Measurements from ENCODE around the gene SCUBE3.

SCUBE3 gene

DNA sequence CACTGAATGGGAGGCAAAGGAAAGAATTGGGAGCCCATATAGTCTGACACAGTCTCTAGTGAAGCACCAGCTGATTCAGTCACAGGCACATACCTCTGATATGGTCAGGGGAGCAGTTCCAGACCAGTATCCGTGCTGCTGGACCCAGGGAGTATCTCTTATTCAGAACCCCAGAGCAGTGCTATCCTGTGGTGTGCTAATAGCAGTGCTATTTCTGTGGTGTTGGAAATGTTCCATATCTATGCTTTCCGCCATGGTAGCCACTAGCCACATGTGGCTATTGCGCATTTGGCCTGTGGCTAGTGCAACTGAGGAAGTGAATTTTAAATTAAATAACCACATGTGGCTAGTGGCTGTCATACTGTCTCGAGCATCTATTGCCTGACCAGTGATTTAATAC, 11.0 kb downstream of the SCUBE3 start:
- no peak overlapping the region for H3K27ac ChIP-seq
- DNase-seq (ENCODE audit: low spot score): no peak
- no peak overlapping the region for H3K4me3 ChIP-seq
- TF ChIP-seq, protein P1, sequence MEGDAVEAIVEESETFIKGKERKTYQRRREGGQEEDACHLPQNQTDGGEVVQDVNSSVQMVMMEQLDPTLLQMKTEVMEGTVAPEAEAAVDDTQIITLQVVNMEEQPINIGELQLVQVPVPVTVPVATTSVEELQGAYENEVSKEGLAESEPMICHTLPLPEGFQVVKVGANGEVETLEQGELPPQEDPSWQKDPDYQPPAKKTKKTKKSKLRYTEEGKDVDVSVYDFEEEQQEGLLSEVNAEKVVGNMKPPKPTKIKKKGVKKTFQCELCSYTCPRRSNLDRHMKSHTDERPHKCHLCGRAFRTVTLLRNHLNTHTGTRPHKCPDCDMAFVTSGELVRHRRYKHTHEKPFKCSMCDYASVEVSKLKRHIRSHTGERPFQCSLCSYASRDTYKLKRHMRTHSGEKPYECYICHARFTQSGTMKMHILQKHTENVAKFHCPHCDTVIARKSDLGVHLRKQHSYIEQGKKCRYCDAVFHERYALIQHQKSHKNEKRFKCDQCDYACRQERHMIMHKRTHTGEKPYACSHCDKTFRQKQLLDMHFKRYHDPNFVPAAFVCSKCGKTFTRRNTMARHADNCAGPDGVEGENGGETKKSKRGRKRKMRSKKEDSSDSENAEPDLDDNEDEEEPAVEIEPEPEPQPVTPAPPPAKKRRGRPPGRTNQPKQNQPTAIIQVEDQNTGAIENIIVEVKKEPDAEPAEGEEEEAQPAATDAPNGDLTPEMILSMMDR (IDR thresholded peaks at IDR 0.05): no peak

DNA sequence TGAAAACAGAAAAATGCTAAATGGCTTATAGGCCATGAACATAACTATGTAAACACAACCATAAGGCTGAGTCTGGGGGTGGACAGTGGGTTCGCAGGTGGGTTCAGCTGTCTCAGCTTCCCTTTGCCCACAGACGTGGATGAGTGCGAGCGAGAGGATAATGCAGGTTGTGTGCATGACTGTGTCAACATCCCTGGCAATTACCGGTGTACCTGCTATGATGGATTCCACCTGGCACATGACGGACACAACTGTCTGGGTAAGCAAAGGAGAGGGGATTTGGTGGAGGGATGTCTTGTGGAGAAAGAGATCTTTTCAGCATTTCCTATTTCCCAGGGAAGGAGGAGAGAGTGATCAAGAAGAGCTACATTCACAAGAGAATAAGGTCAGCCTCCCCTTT, 14.7 kb downstream of the SCUBE3 start:
- TF ChIP-seq, protein P1 (IDR thresholded peaks at IDR 0.05): no peak
- no peak overlapping the region for H3K4me3 ChIP-seq
- H3K27ac ChIP-seq: no peak overlapping the region
- DNase-seq (ENCODE audit: low spot score): no peak

DNA sequence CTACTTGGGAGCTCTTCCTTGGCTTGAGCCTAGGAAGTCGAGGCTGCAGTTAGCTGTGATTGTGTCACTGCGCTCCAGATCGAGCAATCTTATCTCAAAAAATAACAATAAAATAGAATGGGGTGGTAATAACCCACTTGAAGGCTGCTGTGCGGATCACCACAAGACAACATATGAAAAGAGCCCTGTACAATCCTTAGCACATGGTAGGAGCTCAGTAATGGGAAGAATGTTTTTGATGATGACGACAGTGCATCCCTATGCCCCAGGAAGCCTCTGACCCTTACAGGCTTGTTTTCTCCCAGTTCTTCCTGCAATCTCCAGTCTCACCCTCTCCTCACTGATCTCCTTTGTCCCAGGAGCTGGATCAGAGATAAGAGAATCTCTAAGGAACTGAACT, 15.5 kb downstream of the SCUBE3 start:
- no peak for DNase-seq (ENCODE audit: low spot score)
- TF ChIP-seq, protein P1 (IDR thresholded peaks at IDR 0.05): no peak
- Histone ChIP-seq H3K27ac (no peak overlapping the region), H3K4me3 (no peak overlapping the region)

DNA sequence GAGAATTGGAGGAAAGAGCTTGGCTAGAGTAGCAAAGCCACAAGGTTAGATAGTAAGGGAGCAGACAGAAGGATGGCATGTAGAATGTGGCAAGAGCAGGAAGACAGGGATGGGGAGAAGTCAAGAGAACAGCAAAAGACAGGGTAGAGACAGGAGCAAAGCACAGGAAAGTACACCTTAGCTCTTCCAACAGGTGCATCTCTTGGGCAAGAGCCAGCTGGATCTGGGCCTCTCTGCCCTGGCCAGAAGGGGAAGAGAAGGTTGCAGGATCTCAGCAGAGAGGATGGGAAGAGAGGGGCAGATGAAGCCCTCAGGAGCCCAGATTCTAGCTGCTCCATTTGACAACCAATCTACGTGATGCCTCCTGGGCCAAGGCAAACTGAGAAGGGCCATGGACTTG, 16.7 kb downstream of the SCUBE3 start:
- Histone ChIP-seq H3K4me3 (no peak overlapping the region), H3K27ac (peak overlapping the region; percentile 42 to 54)
- TF ChIP-seq, protein P1 (IDR thresholded peaks at IDR 0.05): no peak
- no peak for DNase-seq (ENCODE audit: low spot score)

DNA sequence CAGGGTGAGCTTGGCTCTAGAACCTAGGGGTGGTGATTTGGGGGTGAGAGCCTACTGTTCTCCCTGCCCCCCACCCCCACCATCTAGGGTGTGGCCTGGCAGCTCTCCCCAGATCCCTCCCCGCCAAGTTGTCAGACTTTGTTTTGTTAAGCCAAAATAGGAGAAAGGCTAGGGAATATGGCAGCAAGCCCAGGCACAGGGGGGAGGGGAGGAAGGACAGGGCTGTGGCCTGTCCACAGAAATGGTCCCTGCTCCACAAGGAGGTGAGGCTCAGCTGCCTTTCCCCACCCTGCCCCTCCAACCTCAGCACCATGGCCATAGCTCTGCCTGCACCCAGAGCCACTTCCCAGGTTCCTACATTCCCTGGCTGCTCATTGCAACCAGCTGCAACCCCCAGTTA, 17.2 kb downstream of the SCUBE3 start:
- H3K27ac ChIP-seq: peak overlapping the region; percentile 42 to 54
- no peak for DNase-seq (ENCODE audit: low spot score)
- H3K4me3 ChIP-seq: no peak overlapping the region
- TF ChIP-seq, protein P1 (IDR thresholded peaks at IDR 0.05): no peak

DNA sequence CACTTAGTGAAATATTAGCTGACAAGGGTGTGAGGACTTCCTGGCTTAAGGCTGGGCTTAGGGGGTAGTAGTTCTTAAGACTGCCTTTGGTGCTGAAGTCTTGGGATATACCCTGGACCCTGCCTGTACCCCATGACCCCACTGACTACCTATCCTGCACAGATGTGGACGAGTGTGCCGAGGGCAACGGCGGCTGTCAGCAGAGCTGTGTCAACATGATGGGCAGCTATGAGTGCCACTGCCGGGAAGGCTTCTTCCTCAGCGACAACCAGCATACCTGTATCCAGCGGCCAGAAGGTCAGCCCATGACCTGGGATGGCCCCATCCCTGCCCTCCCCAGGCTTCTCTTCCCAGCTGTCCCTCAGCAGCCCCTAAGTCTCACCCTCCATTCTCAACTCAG, 17.8 kb downstream of the SCUBE3 start:
- Histone ChIP-seq H3K4me3 (no peak overlapping the region), H3K27ac (peak overlapping the region; percentile 7 to 54)
- TF ChIP-seq, protein P1 (IDR thresholded peaks at IDR 0.05): no peak
- no peak for DNase-seq (ENCODE audit: low spot score)

DNA sequence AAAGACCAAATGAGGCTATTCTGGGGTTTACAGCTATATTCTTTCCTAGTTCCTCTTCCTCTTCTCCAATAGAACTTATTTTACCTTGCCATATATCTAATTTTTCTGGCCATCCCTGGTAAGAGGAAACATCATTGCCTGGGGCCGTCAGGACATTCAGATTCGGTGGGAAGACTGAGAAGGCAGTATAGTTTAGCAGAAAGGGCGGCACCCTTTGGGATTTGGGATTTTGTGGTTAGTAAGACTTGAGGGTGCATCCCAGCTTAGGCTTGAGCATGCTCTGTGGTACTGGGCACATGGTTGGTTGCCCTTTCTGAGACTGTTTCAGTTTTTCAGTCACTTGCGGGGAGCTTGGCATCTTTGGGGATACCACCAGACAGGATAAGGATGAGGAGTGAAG, 21.1 kb downstream of the SCUBE3 start:
- Histone ChIP-seq H3K27ac (no peak overlapping the region), H3K4me3 (no peak overlapping the region)

More for the DNA sequence above, 21.1 kb downstream of the SCUBE3 start:
- TF ChIP-seq, protein P1 (IDR thresholded peaks at IDR 0.05): no peak
- DNase-seq (ENCODE audit: low spot score): no peak

All from coronary artery (tissue), 2 donors.